ENCODE measurements around the gene RIOX2.

- TF ChIP-seq EZH2 (IDR thresholded peaks at IDR 0.05; ENCODE audit: insufficient read depth, low read length) = no peak
- no peak for TF ChIP-seq CTCF (IDR thresholded peaks at IDR 0.05; ENCODE audit: insufficient read depth, low read depth, low read length)
Observed at GRCh38 chr3:97954228-97954827, 17.9 kb downstream of the RIOX2 start.
